GM12873 (cell line): ENCODE data around the gene QTRT2.

ENCODE experiments used
- TF ChIP-seq, protein P1 (sequence below): IDR thresholded peaks from 2 replicates; pipeline ENCODE4 v1.5.1; 2012; ENCODE audit warnings: low read depth, mild to moderate bottlenecking, moderate library complexity, low read length, control low read depth; ENCODE audit not compliant: insufficient read depth; ENCODE audit errors: missing control alignments

Gene QTRT2

DNA sequence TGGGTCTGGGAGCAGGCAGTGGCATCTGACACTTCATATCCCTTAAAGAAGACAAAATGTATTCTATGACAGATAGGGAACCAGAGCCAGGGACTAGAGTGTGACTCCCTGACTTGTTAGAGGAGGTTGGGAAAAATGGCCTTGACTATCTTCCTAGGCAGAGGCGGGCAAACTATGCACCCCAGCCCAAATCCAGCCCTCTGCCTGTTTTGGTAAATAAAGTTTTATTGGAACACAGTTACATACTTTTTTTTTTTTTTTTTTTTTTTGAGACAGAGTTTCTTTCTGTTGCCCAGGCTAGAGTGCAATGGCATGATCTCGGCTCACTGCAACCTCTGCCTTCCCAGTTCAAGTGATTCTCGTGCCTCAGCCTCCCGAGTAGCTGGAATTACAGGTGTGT is 47.3 kb downstream of the QTRT2 start:
- TF ChIP-seq, protein P1, sequence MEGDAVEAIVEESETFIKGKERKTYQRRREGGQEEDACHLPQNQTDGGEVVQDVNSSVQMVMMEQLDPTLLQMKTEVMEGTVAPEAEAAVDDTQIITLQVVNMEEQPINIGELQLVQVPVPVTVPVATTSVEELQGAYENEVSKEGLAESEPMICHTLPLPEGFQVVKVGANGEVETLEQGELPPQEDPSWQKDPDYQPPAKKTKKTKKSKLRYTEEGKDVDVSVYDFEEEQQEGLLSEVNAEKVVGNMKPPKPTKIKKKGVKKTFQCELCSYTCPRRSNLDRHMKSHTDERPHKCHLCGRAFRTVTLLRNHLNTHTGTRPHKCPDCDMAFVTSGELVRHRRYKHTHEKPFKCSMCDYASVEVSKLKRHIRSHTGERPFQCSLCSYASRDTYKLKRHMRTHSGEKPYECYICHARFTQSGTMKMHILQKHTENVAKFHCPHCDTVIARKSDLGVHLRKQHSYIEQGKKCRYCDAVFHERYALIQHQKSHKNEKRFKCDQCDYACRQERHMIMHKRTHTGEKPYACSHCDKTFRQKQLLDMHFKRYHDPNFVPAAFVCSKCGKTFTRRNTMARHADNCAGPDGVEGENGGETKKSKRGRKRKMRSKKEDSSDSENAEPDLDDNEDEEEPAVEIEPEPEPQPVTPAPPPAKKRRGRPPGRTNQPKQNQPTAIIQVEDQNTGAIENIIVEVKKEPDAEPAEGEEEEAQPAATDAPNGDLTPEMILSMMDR = no peak

DNA sequence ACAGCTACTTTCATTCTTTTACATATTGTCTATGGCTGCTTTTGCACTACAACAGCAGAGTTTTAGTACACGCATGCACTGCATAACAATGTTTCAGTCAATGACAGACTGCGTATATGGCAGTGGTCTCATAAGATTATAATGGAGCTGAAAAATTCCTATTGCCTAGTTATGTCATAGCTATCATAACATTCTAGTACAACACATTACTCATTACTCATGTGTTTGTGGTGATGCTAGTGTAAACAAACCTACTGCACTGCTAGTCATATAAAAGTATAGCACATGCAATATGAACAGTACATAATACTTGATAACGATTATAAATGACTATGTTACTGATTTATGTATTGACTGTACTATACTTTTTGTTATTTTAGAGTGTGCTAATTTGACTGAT is 47.9 kb downstream of the QTRT2 start:
- TF ChIP-seq, protein P1 = no peak

DNA sequence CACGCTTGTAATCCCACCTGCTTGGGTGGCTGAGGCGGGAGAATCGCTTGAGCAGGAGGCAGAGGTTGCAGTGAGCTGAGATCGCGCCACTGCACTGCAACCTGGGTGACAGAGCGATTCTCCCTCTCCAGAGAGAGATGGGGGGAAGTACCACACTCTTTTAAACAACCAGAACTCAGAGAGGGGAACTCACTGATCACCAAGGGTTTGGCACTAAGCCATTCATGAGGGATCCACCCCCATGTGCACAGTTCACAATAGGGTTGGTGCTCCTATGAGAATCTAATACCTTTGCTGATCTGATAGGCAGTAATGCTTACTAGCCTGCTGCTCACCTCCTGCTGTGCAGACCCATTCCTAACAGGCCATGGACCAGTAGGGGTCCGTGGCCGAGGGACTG is 51.6 kb downstream of the QTRT2 start:
- TF ChIP-seq, protein P1 = no peak

DNA sequence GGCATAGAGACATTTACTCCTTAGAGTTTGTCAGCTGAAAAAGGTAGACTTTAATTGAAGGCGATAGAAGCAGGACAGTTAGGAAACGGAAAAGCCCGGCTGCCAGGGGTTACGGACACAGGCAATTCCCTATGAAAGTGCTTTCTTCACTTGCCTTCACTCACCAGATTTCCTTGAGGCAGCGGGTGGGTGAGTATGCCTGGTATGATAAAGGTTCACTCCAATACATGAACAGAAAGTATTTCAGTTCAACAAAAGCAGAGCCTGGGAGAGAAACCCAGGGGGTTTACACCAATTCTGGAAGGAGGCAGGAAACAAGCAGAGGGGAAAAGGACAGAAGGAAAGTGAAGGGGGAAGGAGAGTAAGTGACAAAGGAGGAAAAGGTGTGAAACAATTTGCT is 53.9 kb downstream of the QTRT2 start:
- TF ChIP-seq, protein P1 = no peak

DNA sequence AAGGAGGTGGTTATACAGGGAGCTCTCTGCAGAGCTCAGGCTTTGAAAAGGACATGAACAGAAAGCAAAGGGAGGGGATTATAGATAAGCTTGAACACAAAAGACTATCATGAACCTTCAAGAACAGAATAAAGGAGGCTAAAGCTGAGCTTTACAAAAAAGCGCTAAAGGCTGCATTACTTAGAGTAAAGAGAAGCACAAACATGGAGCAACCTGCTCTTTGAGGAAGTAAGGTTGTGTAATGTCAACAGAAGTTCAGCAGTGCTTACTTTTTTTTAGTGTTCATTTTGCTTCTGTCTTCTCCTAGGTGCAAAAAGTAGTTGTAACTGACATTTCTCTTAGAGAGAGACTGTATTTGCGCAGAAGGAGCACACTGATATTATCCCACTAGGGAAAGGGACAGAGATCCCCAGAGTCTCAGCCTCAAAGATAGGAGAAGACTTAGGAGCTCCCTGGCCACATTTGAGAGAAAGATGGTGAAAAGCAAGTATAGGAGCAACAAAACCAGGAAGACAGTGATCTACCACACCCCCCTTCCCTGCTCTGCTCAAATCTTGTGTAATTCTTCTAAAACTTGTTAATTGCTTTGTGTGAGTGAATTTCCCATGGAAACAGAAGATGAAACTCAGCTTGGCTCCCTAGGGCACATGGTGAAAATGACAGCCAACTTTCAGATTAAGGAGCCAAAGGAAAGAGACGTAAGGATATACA is 54.7 kb downstream of the QTRT2 start:
- TF ChIP-seq, protein P1 = no peak

DNA sequence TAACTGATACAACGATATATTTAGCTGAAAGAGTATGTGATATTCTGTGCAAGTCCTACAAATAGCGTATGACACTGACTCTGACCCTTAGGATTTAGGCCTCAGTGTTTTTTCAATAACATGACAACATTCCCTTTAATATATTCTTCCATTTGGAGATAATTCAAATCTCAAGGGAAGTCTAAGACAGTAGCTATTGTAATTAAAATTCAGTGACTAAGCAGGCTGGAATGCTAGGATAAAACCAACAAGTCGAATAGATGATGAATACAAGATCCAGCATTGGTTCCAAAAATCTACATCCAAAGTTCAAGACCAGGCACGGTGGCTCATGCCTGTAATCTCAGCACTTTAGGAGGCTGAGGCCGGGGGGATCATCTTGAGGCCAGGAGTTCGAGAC is 56.2 kb downstream of the QTRT2 start:
- TF ChIP-seq, protein P1 = no peak

DNA sequence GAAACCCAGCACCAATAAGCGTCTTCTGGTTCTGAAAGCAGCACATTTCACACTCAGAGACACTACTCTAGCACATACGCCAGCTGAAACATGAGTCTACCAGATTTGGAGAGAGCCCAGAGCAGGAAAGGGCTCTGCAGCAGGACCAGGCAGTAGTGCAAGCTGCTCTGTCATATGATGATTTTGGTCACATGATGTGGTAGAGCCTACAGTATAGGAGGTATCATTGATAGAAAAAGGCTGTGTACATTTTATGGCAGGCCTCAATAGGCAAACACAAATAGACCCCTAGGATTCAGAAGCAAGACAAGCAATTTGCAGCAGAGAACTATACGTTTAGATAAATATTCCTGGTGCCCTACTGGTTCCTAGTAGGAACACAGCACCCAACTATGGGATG is 58.2 kb downstream of the QTRT2 start:
- TF ChIP-seq, protein P1 = no peak

DNA sequence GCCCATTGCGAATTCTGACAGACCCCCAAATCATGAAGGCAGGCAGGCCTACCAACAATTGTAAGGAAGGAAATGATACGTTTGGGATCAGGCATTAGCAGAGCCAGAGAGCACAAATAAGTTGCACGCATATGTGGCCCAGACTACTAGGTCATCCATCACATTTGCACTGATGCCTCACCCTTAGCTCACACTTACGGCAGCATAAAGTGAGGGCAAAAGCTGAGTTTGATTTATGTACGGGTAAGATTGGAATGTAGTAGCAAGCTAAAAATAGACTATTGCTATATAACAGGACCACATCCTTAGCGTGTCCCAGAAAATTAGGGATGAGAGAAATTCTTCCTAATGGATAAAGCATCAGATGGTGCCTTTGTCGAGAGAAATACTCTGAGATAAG is 58.6 kb downstream of the QTRT2 start:
- TF ChIP-seq, protein P1 = no peak
